ENCODE results near the gene HOXC13. TPM values are rescaled to one million over a fixed set of nuclear protein-coding genes. Genes with fewer than 3 reads are reported as not detected.

HOXC13 gene
- total RNA-seq, 2 donors from 2014 or later, result not detected

- 43 to 52% methylated on average over 19 to 26 of the region's 26 CpGs for WGBS, 2 experiments (ENCODE audit: insufficient coverage in 1 of 2, insufficient read length in 1 of 2)
- Mint-ChIP-seq H3K9me3 (peaks cover 16% of the 10 kb centered on the region), H3K4me3 (no peak overlapping the region), H3K27ac (no peak overlapping the region), H3K36me3 (ENCODE audit: low read depth) (no peaks in the 10 kb centered on the region), H3K27me3 (ENCODE audit: insufficient read depth) (peaks cover 100% of the 10 kb centered on the region), H3K4me1 (no peaks in the 10 kb centered on the region)
- H3K36me3 ChIP-seq (ENCODE audit: control insufficient read depth, insufficient read depth, low read length), result no peaks in the 10 kb centered on the region
- no peak overlapping the region for H3K27ac ChIP-seq (ENCODE audit: low read depth, low read length)
- TF ChIP-seq CTCF (conservative IDR thresholded peaks at IDR 0.05), result no peak
- no peak overlapping the region for H3K9ac ChIP-seq (ENCODE audit: extremely low read depth, low read length, poor library complexity, severe bottlenecking)
- H3K4me1 ChIP-seq (ENCODE audit: control insufficient read depth, insufficient read depth, low read length), result no peaks in the 10 kb centered on the region
- H3K9me3 ChIP-seq (ENCODE audit: control insufficient read depth, low read length), result peaks cover 8% of the 10 kb centered on the region
- no peak for DNase-seq
- no peak overlapping the region for H3K4me3 ChIP-seq (ENCODE audit: low read length)
- peaks cover 100% of the 10 kb centered on the region for H3K27me3 ChIP-seq (ENCODE audit: control insufficient read depth, insufficient read depth, low read length, poor library complexity, severe bottlenecking)
Measured at GRCh38 chr12:53982648-53983567, 44.3 kb downstream of the HOXC13 start.

DNA sequence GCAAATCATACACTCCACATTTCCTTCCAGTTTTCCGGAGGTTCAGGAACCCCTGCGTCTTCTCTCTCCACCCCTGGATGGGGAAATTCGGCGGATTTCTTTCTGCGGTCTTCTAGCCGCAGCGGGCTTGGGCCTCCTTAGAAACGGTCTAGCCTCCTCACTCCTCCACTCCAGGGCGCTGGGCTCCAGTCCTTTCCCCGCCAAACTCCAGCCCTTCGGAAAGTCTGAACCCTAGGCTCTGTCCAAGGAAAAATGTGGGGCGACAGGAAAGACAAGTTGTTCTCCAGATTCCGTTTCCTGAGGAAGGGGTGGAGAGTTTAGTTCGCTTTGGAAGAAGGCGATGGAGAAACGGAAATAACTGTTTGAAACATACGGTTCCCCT, 44.9 kb downstream of the HOXC13 start:
- no peak overlapping the region for H3K4me3 ChIP-seq (ENCODE audit: low read length)
- no peaks in the 10 kb centered on the region for H3K4me1 ChIP-seq (ENCODE audit: control insufficient read depth, insufficient read depth, low read length)
- no peaks in the 10 kb centered on the region for H3K36me3 ChIP-seq (ENCODE audit: control insufficient read depth, insufficient read depth, low read length)
- DNase-seq, result no peak
- H3K9ac ChIP-seq (ENCODE audit: extremely low read depth, low read length, poor library complexity, severe bottlenecking), result no peak overlapping the region
- WGBS, 2 experiments (ENCODE audit: insufficient coverage in 1 of 2, insufficient read length in 1 of 2), result 8 to 37% methylated on average over 4 to 16 of the region's 17 CpGs
- no peaks in the 10 kb centered on the region for H3K36me3 Mint-ChIP-seq (ENCODE audit: low read depth)
- no peak overlapping the region for H3K27ac Mint-ChIP-seq
- no peak for TF ChIP-seq CTCF (conservative IDR thresholded peaks at IDR 0.05)
- peaks cover 8% of the 10 kb centered on the region for H3K9me3 ChIP-seq (ENCODE audit: control insufficient read depth, low read length)
- H3K9me3 Mint-ChIP-seq, result peaks cover 16% of the 10 kb centered on the region
- H3K27me3 Mint-ChIP-seq (ENCODE audit: insufficient read depth), result peaks cover 100% of the 10 kb centered on the region
- H3K4me1 Mint-ChIP-seq, result no peaks in the 10 kb centered on the region
- H3K27me3 ChIP-seq (ENCODE audit: control insufficient read depth, insufficient read depth, low read length, poor library complexity, severe bottlenecking), result peaks cover 100% of the 10 kb centered on the region
- no peak overlapping the region for H3K4me3 Mint-ChIP-seq
- no peak overlapping the region for H3K27ac ChIP-seq (ENCODE audit: low read depth, low read length)

GRCh38 chr12:53983950-53984572, 45.4 kb downstream of the HOXC13 start:
- no peaks in the 10 kb centered on the region for H3K4me1 ChIP-seq (ENCODE audit: control insufficient read depth, insufficient read depth, low read length)
- no peak for TF ChIP-seq CTCF (conservative IDR thresholded peaks at IDR 0.05)
- peak; percentile 68 for DNase-seq
- no peak overlapping the region for H3K9ac ChIP-seq (ENCODE audit: extremely low read depth, low read length, poor library complexity, severe bottlenecking)
- no peak overlapping the region for H3K27ac ChIP-seq (ENCODE audit: low read depth, low read length)
- no peak overlapping the region for H3K27ac Mint-ChIP-seq
- H3K4me3 ChIP-seq (ENCODE audit: low read length), result no peak overlapping the region
- H3K9me3 ChIP-seq (ENCODE audit: control insufficient read depth, low read length), result peaks cover 8% of the 10 kb centered on the region
- no peaks in the 10 kb centered on the region for H3K4me1 Mint-ChIP-seq
- WGBS, 2 experiments (ENCODE audit: insufficient coverage in 1 of 2, insufficient read length in 1 of 2), result 26 to 28% methylated on average over 18 to 30 of the region's 30 CpGs
- peaks cover 16% of the 10 kb centered on the region for H3K9me3 Mint-ChIP-seq
- peaks cover 100% of the 10 kb centered on the region for H3K27me3 Mint-ChIP-seq (ENCODE audit: insufficient read depth)
- no peaks in the 10 kb centered on the region for H3K36me3 Mint-ChIP-seq (ENCODE audit: low read depth)
- H3K27me3 ChIP-seq (ENCODE audit: control insufficient read depth, insufficient read depth, low read length, poor library complexity, severe bottlenecking), result peaks cover 100% of the 10 kb centered on the region
- no peak overlapping the region for H3K4me3 Mint-ChIP-seq
- H3K36me3 ChIP-seq (ENCODE audit: control insufficient read depth, insufficient read depth, low read length), result no peaks in the 10 kb centered on the region

Data from endodermal cell (in vitro differentiated cells).